Small intestine (tissue), 7 donors: ENCODE data around the gene CADM2. TPM values are rescaled to one million over a fixed set of nuclear protein-coding genes. Genes with fewer than 3 reads are reported as not detected.

ENCODE experiments used
- DNase-seq, 2 donors: peaks; one replicate each; pipeline versions ENCODE4 v3.0.0 to v3.0.0-alpha.2; 2013
- FAIRE-seq: peaks from 2 replicates; lab custom pipeline; 2012; peaks lifted over from hg19 to GRCh38; lab: Jason Lieb, UNC
- H3K27ac ChIP-seq, 3 donors: one replicate each; pipeline ENCODE4 v1.5.1; 2013; ENCODE audit warnings: low read length in 2 of 3, mild to moderate bottlenecking in 2 of 3, control low read depth in 1 of 3, inconsistent platforms in 1 of 3, low read depth in 1 of 3, moderate library complexity in 1 of 3
- H3K27me3 ChIP-seq, 3 donors: one replicate each; pipeline ENCODE4 v1.6.1; 2013; ENCODE audit warnings: low read length in 3 of 3, inconsistent platforms in 1 of 3; ENCODE audit not compliant: control insufficient read depth in 3 of 3, insufficient read depth in 3 of 3
- H3K36me3 ChIP-seq, 3 donors: one replicate each; pipeline ENCODE4 v1.6.1; 2013; ENCODE audit warnings: low read length in 3 of 3, inconsistent platforms in 1 of 3, low read depth in 1 of 3, mild to moderate bottlenecking in 1 of 3, moderate library complexity in 1 of 3; ENCODE audit not compliant: control insufficient read depth in 3 of 3, insufficient read depth in 2 of 3
- H3K4me1 ChIP-seq, 3 donors: one replicate each; pipeline ENCODE4 v1.6.1; 2013; ENCODE audit warnings: low read length in 2 of 3, inconsistent platforms in 1 of 3, low read depth in 1 of 3, mild to moderate bottlenecking in 1 of 3, moderate library complexity in 1 of 3; ENCODE audit not compliant: control insufficient read depth in 3 of 3, insufficient read depth in 2 of 3
- H3K4me3 ChIP-seq, 3 donors: one replicate each; pipeline ENCODE4 v1.5.1; 2013; ENCODE audit warnings: low read length in 3 of 3, control low read depth in 1 of 3, inconsistent platforms in 1 of 3, low read depth in 1 of 3, mild to moderate bottlenecking in 1 of 3, moderate library complexity in 1 of 3
- H3K9me3 ChIP-seq, 2 donors: one replicate each; pipeline ENCODE4 v1.6.1; 2013; ENCODE audit warnings: low read depth in 1 of 2, low read length in 1 of 2; ENCODE audit not compliant: control insufficient read depth in 2 of 2, insufficient read depth in 1 of 2
- WGBS, 3 donors: extraction: QIAGEN DNeasy Blood & Tissue Kit; methylation state at CpG; one replicate each; pipeline ENCODE4 v1.1.7; 2013; 5-methylcytosine and 5-hydroxymethylcytosine counted together
- polyA plus RNA-seq, 4 donors: library from polyadenylated mRNA; stranded (reverse) in 3 of 4; unstranded in 1 of 4; fragments of 200-250 nt in 3 of 4; fragments of 120-200 nt in 1 of 4; gene quantifications; one replicate each; pipeline versions ENCODE4 v1.2.1 to v1.2.3, GENCODE V29; 2013
- donor health status: healthy with polysubstance abuse.
- donor health status: control.
- donor health status: control.
- donor health status: Bipolar disorder and iron deficiency.
- donor health status: healthy.

CADM2 gene
- polyA plus RNA-seq, 4 donors = 0.95 to 2.4 TPM; not detected in 2

GRCh38 chr3:84977021-84977420 is 18.2 kb downstream of the CADM2 start:
- FAIRE-seq = no peak
- Histone ChIP-seq H3K27me3 (no peaks in the 10 kb centered on the region), H3K9me3 (no peaks in the 10 kb centered on the region), H3K36me3 (no peaks in the 10 kb centered on the region), H3K27ac (no peak overlapping the region), H3K4me3 (no peak overlapping the region), H3K4me1 (no peaks in the 10 kb centered on the region)
- no peak for DNase-seq
- 8 to 48% (median 42%) methylated on average over 1 of the region's 1 CpG for WGBS, 3 donors

DNA sequence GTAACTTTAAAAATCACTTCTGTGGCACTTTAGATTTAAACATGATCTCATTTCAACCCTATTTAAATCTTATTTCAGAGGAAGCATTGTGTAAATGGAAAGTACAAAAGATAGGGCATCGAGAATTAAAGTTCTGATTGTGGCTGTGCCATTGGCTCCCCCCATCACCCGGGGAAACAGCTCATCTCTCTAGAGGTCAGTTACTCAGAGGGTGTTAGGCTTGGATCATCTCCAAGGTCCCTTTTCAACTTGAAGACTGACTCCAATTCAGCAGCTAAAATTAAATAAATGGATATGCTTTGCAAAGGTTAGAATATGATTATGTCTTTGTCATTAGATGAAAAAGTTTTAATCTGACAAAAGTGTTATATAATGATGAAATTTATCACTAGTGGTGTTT is 20.1 kb downstream of the CADM2 start:
- 58 to 69% (median 67%) methylated on average over 2 of the region's 2 CpGs for WGBS, 3 donors
- FAIRE-seq = no peak
- Histone ChIP-seq H3K9me3 (no peaks in the 10 kb centered on the region), H3K4me1 (no peaks in the 10 kb centered on the region), H3K4me3 (no peak overlapping the region), H3K27me3 (no peaks in the 10 kb centered on the region), H3K36me3 (no peaks in the 10 kb centered on the region), H3K27ac (no peak overlapping the region)
- no peak for DNase-seq

DNA sequence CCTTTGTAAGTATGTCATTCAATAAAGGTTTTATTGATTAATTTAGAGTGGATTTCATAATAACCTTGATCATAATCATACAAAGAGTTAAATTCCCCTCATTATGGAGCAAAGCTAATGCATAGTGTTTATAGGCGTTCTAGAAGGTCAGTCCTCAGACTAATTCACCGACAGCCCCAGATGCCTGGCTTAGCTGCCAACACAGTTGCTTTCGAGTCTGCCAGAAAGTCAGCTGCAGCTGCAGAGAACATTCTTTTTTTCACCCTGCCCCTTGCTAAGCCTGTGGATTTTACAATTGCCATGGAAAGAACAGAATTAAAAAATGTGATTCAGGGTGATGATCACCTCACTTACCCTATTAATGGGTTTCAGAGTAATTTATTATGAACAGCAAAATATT is 21.2 kb downstream of the CADM2 start:
- FAIRE-seq = no peak

GRCh38 chr3:84980456-84980855 is 21.7 kb downstream of the CADM2 start:
- Histone ChIP-seq H3K36me3 (no peaks in the 10 kb centered on the region), H3K27ac (no peak overlapping the region), H3K4me1 (no peaks in the 10 kb centered on the region), H3K9me3 (no peaks in the 10 kb centered on the region), H3K27me3 (no peaks in the 10 kb centered on the region), H3K4me3 (no peak overlapping the region)
- WGBS, 3 donors = 56 to 73% (median 69%) methylated on average over 2 of the region's 2 CpGs
- FAIRE-seq (no peak), DNase-seq (no peak)

More for the DNA sequence above, 21.2 kb downstream of the CADM2 start:
- H3K4me1 ChIP-seq = no peaks in the 10 kb centered on the region
- H3K9me3 ChIP-seq = no peaks in the 10 kb centered on the region
- no peak overlapping the region for H3K4me3 ChIP-seq
- H3K27me3 ChIP-seq = no peaks in the 10 kb centered on the region
- no peak overlapping the region for H3K27ac ChIP-seq
- 37 to 54% (median 40%) methylated on average over 3 of the region's 3 CpGs for WGBS, 3 donors
- DNase-seq = no peak
- H3K36me3 ChIP-seq = no peaks in the 10 kb centered on the region

- no peaks in the 10 kb centered on the region for H3K27me3 ChIP-seq
- H3K4me3 ChIP-seq = no peak overlapping the region
- H3K4me1 ChIP-seq = peaks cover 0 to 8% (median 0%) of the 10 kb centered on the region in 3 donors
- 80 to 91% (median 87%) methylated on average over 3 of the region's 3 CpGs for WGBS, 3 donors
- no peaks in the 10 kb centered on the region for H3K9me3 ChIP-seq
- no peak for FAIRE-seq
- no peak for DNase-seq
- no peak overlapping the region for H3K27ac ChIP-seq
- no peaks in the 10 kb centered on the region for H3K36me3 ChIP-seq
Measured at GRCh38 chr3:84983490-84983889, 24.7 kb downstream of the CADM2 start.

GRCh38 chr3:84984429-84984828 is 25.6 kb downstream of the CADM2 start:
- peaks cover 0 to 11% (median 0%) of the 10 kb centered on the region in 3 donors for H3K4me1 ChIP-seq
- no peak for DNase-seq
- no peak overlapping the region for H3K4me3 ChIP-seq
- H3K27ac ChIP-seq = no peak overlapping the region
- FAIRE-seq = no peak
- H3K27me3 ChIP-seq = no peaks in the 10 kb centered on the region
- no peaks in the 10 kb centered on the region for H3K36me3 ChIP-seq
- no peaks in the 10 kb centered on the region for H3K9me3 ChIP-seq

DNA sequence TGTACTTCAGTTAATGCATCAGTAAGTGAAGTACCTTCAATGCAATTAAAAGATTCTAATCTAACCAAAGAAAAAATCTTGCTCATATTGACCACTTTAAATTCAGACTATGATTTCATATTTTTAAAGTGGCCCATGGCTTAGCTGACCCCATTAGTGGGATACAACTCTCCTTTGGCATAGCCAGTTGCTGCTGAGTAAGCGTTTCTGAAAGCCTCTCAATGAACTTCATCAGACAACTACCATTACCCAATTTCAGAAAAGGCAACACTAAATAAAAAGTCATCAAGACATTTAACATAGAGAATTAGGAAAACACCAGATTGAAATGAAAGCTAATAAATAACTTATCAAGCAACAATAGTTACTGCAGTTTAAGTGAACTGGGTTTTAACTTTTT is 27.0 kb downstream of the CADM2 start:
- WGBS, 3 donors = 68 to 86% (median 77%) methylated on average over 1 of the region's 1 CpG
- Histone ChIP-seq H3K4me3 (no peak overlapping the region), H3K27me3 (no peaks in the 10 kb centered on the region), H3K27ac (no peak overlapping the region), H3K36me3 (no peaks in the 10 kb centered on the region), H3K9me3 (no peaks in the 10 kb centered on the region), H3K4me1 (peaks cover 0 to 11% (median 0%) of the 10 kb centered on the region in 3 donors)
- no peak for DNase-seq
- FAIRE-seq = no peak

DNA sequence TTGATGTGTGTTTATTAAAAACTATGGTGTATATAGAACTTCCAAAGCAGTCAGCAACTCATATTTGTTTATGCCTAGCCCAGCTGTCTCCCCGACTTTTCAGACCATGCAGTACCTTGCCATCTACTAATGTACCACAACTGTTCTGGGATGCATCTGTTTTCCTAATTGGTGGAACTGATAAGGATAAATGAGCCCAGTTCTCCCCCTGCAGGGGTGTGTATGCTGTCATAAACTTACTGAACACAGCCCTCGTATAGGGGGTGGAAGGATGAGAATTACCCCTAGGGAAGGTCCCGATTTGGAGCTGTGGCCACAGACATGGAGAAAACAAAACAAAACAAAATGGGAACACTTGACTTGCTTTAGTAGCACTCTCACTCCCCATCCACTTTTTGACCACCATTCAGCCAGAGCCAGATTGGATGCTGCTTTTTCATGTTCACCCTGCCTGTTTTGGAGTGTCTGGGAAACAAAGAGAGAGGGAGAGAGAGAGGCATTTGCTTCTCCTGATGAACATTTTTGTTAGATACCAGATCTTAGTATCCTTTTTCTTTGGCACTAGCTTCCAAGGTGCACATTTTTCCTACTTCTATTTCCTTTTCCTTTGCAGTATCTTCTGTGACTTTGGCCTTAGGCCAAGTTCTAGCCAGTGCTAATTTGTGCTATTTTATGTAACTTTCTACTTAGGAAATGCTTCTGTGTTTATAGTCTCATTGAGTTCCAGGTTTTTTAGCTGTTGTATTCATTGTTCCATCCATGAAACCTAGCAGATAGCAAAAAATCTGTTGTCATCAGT is 29.1 kb downstream of the CADM2 start:
- no peaks in the 10 kb centered on the region for H3K27me3 ChIP-seq
- H3K27ac ChIP-seq = no peak overlapping the region
- H3K4me1 ChIP-seq = peaks cover 0 to 11% (median 0%) of the 10 kb centered on the region in 3 donors
- no peaks in the 10 kb centered on the region for H3K36me3 ChIP-seq
- 39 to 59% (median 42%) methylated on average over 3 of the region's 3 CpGs for WGBS, 3 donors
- H3K9me3 ChIP-seq = no peaks in the 10 kb centered on the region
- H3K4me3 ChIP-seq = no peak overlapping the region
- DNase-seq = peak in 1 of 2 donors; percentile 10
- no peak for FAIRE-seq

DNA sequence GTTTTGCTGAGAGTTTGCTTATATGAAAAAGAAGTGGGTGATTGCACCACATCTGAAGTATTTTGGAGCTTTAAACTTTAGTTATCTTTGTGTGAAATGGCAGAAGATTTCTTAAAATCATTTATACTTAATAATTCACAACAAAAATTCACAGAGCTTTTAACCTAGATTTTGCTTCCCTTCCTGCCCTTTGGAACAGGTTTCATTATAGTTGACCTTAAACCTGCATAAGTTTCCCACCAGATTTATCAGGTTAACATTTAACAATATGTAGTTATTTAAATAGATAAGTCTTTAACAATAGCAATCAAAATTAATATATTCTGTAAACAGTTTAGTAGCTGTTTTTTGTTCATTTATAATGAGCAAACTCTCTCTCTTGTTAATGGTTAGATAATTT is 30.3 kb downstream of the CADM2 start:
- FAIRE-seq (no peak), DNase-seq (no peak)
- Histone ChIP-seq H3K9me3 (no peaks in the 10 kb centered on the region), H3K27ac (no peak overlapping the region), H3K4me1 (peaks cover 0 to 11% (median 0%) of the 10 kb centered on the region in 3 donors), H3K4me3 (no peak overlapping the region), H3K36me3 (no peaks in the 10 kb centered on the region), H3K27me3 (no peaks in the 10 kb centered on the region)
